Dedifferentiated amniotic fluid mesenchymal stem cell (primary cell): ENCODE data around the gene SEMA5B.

Experiments used
- DNase-seq: peaks from one replicate; pipeline ENCODE4 v3.0.0-alpha.2; 2016; ENCODE audit errors: extremely low spot score

Gene SEMA5B

GRCh38 chr3:122893754-122894668, 133.6 kb downstream of the SEMA5B start:
- DNase-seq: peak; percentile 59

DNA sequence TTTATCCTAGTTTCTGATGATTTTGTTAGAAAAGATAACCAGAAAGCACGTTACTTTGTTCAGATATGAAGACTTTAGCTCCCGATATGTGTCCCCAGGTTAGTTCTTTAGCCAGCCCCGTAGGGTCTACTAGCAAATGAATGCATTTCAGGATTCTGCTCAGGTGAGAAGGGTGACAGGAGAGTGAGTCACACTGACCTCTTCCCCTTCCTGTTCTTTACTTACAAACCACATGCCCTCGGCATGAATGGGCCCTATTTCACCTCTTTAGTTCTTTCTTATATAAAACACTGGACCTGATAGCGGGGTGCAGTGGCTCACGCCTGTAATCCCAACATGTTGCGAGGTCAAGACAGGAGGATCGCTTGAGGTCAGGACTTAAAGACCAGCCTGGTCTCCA, 134.3 kb downstream of the SEMA5B start:
- no peak for DNase-seq

GRCh38 chr3:122892118-122892960, 135.2 kb downstream of the SEMA5B start:
- DNase-seq: no peak

DNA sequence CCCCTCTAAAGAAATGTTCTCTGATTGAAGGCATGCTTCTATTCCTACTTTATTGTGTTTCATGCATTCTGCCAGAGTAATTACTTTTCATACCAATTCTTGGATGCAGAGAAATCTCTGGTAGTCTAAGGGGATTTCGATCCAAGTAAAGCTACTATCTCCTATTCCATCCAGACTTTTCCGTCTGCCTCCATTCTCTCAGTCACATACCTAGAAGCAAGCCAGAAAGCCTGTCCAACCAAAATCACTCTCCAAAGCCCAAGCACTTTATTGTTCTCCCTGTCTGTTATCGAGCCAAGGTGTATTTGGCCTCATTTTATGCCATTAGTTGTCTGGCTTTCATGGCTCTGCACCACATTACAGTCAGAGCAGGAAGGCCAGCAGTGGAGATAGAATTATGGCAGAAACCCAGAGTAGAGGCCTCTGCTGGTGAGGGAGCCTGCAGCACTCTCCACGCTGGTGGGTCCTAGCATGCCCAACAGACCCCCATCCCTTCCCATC, 136.8 kb downstream of the SEMA5B start:
- DNase-seq: no peak

- peak; percentile 59 for DNase-seq
Observed at GRCh38 chr3:122890077-122890719, 137.4 kb downstream of the SEMA5B start.

- no peak for DNase-seq
Observed at GRCh38 chr3:122886946-122887345, 140.6 kb downstream of the SEMA5B start.

- DNase-seq: no peak
Observed at GRCh38 chr3:122886251-122886650, 141.3 kb downstream of the SEMA5B start.

GRCh38 chr3:122882361-122882947, 145.1 kb downstream of the SEMA5B start:
- no peak for DNase-seq

- DNase-seq: no peak
Observed at GRCh38 chr3:122880624-122881023, 146.9 kb downstream of the SEMA5B start.

- DNase-seq: no peak
Observed at GRCh38 chr3:122880173-122880572, 147.4 kb downstream of the SEMA5B start.

DNA sequence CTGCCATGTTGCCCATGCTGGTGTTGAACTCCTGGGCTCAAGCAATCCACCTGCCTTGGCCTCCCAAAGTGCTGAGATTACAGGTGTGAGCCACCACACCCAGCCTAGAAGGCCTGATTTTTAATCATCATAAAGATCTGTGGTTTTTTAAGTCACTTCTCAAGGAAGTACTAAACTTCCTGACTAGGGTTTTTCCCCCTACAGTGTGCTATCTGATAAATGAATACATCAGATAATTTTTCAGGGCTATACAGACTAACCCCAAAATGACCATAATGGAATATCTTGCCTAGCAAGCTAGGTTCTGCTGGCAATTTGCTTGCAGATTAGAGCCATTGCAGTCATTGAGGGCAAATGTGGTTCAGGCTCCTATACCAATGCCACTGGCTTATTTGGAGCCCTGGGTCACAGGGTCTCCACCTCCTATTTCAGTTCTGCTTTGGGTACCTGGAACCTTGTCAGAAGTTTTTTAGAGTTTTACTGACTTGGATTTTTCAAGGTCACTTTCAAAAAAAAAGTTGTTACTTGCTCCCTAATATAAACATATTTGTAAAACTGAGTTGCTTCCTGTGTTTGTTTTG, 151.9 kb downstream of the SEMA5B start:
- no peak for DNase-seq

DNA sequence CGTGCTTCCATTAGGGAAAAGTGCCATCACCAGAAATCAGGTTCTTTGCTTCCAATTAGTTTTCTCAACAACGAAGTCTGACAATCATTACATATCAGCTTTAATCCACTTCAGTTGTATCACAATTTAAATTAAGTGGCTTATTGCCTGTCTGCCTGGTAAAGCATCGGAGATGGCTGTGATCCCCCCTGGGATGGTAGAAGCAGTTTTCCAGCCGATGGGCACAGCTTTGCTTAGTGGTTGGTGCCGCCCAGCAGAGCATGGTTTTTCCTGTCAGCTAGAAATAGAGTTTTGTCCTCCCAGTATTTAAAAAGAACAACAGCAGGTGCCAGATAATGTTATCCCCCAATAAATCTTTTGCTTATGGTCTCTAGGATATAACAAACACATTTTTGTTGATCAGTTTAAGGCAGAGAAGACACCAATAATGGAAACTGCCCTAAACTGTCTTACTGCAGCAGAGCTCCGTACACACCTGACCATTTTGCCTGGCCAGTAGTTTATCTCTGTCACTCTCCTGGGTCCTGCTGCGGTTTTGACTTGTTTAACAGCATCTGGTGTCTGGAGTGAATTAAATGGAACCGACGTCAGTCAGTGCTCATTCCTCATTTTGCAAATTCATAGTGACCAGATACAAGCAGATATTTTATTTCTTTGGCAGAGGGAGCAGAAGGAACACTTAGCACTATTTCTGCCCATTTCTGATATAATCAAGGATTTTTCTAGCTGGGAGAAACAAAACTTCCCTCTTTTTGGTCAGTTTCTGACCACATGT, 153.6 kb downstream of the SEMA5B start:
- DNase-seq: no peak

DNA sequence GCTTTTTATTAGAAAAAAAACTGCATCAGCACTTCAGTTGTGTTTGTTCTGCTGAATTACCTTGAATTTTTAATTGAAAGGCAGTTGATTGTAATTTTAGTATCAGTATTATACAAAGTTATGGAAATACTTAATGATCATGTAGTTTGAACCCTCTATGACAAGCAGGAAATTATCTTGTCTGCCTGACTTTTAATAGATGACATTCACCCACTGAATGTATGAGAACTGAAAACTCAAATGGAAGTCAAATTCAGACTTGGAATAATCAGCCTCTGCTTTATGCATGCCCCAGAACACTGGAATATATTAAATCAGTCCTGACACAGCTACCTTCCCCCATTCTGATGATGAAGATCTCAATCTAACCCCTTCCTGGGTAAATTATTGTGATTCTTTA, 159.2 kb downstream of the SEMA5B start:
- no peak for DNase-seq

DNA sequence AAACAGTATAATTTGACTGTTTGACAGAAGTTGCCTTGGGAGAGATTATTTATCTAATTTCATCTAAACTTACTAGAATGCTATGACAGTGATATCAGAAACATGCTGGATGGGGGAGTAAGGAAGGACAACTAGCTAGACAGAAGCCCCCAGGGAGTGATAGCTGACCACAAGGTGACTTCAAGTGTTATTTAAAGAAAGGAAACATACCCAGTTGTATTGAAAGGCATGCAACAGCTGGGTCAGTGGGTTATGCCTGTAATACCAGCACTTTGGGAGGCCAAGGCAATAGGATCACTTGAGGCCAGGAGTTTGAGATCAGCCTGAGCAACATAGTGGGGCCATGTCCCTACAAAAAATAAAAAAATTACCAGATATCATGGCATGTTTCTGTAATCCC, 163.1 kb downstream of the SEMA5B start:
- no peak for DNase-seq

DNA sequence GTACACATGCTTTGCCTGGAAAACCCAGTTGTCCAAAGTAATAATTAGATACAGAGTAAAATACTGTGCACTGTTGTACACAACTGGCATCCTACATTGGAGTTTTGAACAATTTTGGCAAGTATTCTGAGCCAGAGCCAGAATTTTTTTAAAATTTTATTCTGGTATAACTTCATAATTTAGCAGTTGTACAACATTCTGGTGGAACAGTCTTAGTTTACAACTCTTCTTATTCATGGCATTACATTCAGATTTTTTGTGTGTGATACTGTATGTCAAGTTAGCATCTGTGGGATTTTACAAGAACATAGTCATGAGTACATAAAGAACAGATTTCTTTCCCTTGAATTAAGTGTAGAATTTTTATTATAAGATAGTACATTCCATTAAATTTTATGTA, 165.2 kb downstream of the SEMA5B start:
- DNase-seq: no peak
